Skeletal muscle satellite cell (primary cell): ENCODE results near the gene PTPN2.

ENCODE experiments used
- H3K27me3 ChIP-seq: 2 replicates; pipeline ENCODE4 v1.7.0; 2013; ENCODE audit warnings: low read length; ENCODE audit not compliant: control insufficient read depth, insufficient read depth
- H3K36me3 ChIP-seq: 2 replicates; pipeline ENCODE4 v1.7.0; 2013; ENCODE audit warnings: mild to moderate bottlenecking, control low read depth, low read length; ENCODE audit not compliant: insufficient read depth
- H3K4me1 ChIP-seq: 2 replicates; pipeline ENCODE4 v1.7.0; 2013; ENCODE audit warnings: low read length; ENCODE audit not compliant: control insufficient read depth, insufficient read depth
- H3K4me2 ChIP-seq: 2 replicates; pipeline ENCODE4 v1.7.0; 2013; ENCODE audit warnings: mild to moderate bottlenecking, low read length
- H3K4me3 ChIP-seq: 2 replicates; pipeline ENCODE4 v1.7.0; 2013; ENCODE audit warnings: low read length
- H3K9ac ChIP-seq: 2 replicates; pipeline ENCODE4 v1.7.0; 2013; ENCODE audit warnings: mild to moderate bottlenecking, low read depth, low read length, moderate library complexity
- H3K9me3 ChIP-seq: replicated peaks from 2 replicates; pipeline ENCODE4 v1.7.0; 2013; ENCODE audit warnings: mild to moderate bottlenecking, control low read depth, low read length

PTPN2 gene

DNA sequence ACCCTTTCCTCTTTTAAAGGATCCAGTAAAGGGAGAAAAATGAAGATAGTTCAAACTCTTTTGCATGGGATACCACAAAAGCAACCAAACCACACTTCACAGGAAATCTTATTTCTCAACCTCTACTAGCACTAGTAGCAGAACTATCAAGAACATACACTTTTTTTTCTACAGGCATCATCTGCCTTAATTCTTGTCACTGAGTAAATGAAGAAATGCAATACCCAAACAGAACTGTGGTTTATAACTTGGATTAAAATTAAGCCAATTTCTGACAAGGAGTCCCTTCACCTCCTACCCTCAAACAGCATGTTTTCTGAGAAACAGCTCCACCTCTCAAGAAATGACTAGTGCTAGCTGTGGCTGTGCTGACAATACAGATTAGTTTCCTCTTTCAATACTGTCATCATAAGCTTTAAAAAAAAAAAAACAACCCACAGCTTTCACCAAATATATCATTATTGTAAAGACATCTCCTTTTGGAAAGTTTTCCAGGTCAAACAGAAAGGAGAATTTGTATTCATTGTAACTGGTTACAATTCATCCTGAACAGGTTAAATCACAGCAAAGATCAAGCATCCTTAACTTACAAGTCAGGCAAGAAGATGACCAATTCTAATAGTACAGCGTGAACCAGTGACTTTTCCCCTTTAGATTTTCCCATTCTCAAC lies 44.4 kb downstream of the PTPN2 start:
- Histone ChIP-seq H3K4me2 (peak overlapping the region; percentile 1), H3K36me3 (no peaks in the 10 kb centered on the region), H3K9ac (peak overlapping the region; percentile 10), H3K27me3 (no peaks in the 10 kb centered on the region), H3K4me3 (no peak overlapping the region), H3K9me3 (no peaks in the 10 kb centered on the region), H3K4me1 (peaks cover 32% of the 10 kb centered on the region)

DNA sequence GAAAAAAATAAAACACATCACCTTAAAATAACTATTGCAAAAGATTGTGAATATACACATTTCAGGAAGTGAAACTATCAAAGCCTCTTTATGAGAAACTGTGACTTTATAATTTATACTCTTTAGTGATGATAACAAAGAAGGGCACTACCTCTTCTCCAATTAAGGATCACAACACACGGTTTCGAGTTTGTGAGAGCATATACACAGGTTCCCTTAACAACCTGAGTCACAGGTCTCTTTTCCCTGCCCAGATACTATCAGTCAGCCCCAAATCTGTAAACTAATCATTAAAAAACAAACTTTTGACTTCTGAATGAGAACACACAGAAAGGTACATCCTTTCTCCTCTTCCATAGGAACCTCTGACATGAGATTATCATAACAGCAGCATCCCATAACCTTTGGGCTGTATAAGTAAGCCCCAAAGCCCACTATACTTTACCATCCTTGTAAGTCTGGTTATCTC lies 44.9 kb downstream of the PTPN2 start:
- H3K27me3 ChIP-seq = no peaks in the 10 kb centered on the region
- H3K4me3 ChIP-seq = no peak overlapping the region
- peak overlapping the region; percentile 10 for H3K9ac ChIP-seq
- no peaks in the 10 kb centered on the region for H3K9me3 ChIP-seq
- peak overlapping the region; percentile 1 for H3K4me2 ChIP-seq
- H3K4me1 ChIP-seq = peaks cover 32% of the 10 kb centered on the region
- no peaks in the 10 kb centered on the region for H3K36me3 ChIP-seq

DNA sequence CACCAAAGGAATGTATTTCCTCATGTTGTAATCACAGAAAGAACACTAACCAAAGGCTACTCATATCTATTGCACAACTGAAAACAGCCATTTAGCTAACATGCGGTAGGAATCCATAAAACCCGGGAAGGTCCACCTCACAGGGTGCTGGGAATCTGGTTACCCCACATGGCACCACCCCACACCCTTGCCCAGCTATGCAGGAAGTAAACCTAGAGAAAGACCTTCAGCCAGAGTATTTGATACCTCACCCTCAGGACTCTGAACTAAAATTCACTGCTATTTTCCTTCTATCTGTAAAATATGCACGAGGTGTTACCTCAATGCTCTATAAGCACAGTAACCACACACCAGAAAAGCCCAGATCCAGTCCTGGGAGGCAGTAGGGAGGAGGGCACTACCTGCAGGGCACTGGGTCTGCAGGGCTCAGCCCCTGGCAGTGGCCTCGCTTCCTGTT lies 45.8 kb downstream of the PTPN2 start:
- Histone ChIP-seq H3K36me3 (peaks cover 6% of the 10 kb centered on the region), H3K27me3 (no peaks in the 10 kb centered on the region), H3K4me3 (peak overlapping the region; percentile 57), H3K9ac (peak overlapping the region; percentile 78), H3K9me3 (no peaks in the 10 kb centered on the region), H3K4me2 (peak overlapping the region; percentile 85), H3K4me1 (peaks cover 32% of the 10 kb centered on the region)

DNA sequence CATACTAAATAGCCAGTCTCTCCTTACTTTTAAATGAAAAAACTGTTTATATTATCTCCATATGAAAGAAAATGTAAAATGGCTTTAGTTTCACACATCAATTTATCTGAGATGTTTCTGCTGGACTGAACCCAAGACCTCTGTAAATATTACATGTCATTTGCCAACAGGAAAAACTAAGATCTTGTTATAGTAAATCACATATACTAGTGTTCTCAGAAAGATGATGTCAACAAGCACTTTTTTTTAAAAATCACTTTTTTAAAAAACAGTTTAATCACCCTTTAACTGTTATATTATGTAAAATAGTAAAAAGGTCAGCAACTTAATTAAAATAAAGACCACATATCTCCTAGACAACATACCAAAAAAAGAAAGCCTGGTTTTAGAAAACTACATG lies 46.3 kb downstream of the PTPN2 start:
- Histone ChIP-seq H3K27me3 (no peaks in the 10 kb centered on the region), H3K4me2 (peak overlapping the region; percentile 85), H3K9me3 (no peaks in the 10 kb centered on the region), H3K9ac (peak overlapping the region; percentile 78), H3K4me3 (peak overlapping the region; percentile 18), H3K36me3 (peaks cover 8% of the 10 kb centered on the region), H3K4me1 (peaks cover 32% of the 10 kb centered on the region)

DNA sequence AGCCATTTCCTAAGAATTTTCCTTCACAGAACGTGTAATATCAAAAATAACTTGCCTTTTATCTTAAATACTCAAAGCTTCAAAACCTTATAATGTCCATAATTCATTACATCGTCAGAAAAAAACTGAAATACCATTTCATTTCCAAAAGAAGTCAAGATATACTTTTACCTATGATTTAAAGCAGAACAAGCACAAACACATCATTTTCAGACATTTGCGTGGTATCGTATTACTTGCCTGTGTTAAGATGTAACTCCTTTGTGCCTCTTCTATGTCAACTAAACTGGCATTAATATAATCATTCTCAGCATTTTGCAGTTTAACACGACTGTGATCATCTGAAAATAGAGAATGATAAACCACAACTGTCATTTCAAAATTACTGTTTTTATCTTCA lies 47.5 kb downstream of the PTPN2 start:
- Histone ChIP-seq H3K27me3 (no peaks in the 10 kb centered on the region), H3K4me3 (no peak overlapping the region), H3K4me2 (no peak overlapping the region), H3K9ac (no peak overlapping the region), H3K9me3 (no peaks in the 10 kb centered on the region), H3K4me1 (peaks cover 32% of the 10 kb centered on the region), H3K36me3 (peaks cover 8% of the 10 kb centered on the region)

DNA sequence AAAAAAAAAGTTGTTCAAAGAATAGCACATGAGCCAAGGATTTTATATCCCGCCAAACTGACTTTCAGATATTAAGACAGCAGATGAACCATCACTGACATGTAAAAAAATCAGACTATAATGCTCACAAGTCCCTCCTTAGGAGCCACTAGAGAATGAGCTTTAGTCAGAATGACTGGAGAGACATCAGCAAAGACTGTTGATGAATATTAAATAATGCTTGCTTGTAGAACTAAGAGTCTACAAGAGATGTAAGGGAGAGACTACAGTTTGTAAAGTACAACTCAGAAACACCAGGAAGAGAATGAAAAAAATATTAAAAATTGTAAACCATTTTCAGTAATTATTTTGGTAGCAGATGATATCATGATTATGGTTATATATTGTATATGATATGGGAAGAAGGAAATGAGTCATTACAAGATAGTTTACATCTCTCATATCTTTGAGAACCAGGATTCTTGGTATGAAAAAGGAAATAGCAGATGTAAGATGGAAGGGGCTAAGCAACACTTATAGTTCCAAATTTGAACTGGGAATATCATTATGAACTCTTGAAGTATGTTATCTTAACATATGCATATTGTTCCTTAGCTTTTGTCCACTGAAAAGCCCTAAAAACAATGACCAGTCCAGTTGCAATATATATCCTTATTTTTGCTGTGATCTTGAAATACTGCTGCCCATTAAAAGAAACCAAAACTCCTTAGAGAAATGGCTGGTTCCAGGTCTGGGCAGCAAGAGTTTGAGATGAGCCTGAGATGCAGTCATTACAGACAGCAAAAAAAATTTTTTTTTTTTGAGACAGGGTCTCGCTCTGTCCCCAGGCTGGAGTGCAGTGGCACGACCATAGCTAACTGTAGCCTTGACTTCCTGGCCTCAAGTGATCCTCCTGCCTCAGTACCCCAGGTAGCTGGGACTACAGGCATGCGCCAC lies 55.7 kb downstream of the PTPN2 start:
- H3K4me3 ChIP-seq = no peak overlapping the region
- H3K27me3 ChIP-seq = no peaks in the 10 kb centered on the region
- peaks cover 6% of the 10 kb centered on the region for H3K4me1 ChIP-seq
- H3K9me3 ChIP-seq = no peaks in the 10 kb centered on the region
- H3K9ac ChIP-seq = no peak overlapping the region
- no peak overlapping the region for H3K4me2 ChIP-seq
- peaks cover 14% of the 10 kb centered on the region for H3K36me3 ChIP-seq

DNA sequence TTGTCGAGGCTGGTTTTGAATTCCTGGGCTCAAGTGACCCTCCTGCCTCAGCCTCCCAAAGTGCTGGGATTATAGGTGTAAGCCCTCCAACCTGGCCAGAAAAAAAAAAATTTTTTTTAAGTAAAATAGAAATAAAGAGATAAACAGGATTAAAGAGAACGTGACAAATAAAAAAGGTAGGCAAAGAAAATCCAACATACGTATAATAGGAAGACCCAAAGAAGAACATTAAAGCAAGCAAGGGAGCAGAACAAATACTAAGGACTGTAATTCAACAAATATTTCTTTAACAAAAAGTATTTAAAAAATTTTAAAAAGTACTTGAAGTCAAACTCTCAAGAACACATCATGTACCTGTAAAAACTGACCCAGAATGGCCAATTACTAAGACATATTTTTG lies 56.4 kb downstream of the PTPN2 start:
- Histone ChIP-seq H3K36me3 (peaks cover 14% of the 10 kb centered on the region), H3K9me3 (no peaks in the 10 kb centered on the region)

DNA sequence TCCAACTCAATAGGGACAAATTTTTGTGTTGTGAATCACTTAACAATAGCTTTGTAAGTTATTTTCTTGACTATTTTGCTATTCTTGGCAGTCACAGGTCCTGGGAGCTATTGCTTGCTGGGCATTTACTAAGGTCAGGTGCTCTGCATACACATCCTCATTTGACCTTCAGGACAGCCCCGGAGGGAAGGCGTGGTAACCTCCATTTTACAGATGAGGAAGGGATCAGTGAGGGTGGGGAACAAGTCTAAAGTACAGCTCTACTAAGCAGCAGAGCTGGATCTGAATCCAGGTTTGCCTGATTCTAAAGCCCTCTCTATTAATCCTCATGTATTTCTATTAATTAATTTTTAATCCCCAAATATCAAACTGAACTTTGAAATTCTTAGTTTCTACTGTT lies 58.8 kb downstream of the PTPN2 start:
- Histone ChIP-seq H3K4me2 (no peak overlapping the region), H3K27me3 (no peaks in the 10 kb centered on the region), H3K36me3 (peaks cover 11% of the 10 kb centered on the region), H3K4me3 (no peak overlapping the region), H3K9ac (no peak overlapping the region), H3K4me1 (peaks cover 6% of the 10 kb centered on the region), H3K9me3 (no peaks in the 10 kb centered on the region)

More for the DNA sequence above, 56.4 kb downstream of the PTPN2 start:
- no peak overlapping the region for H3K9ac ChIP-seq
- peaks cover 6% of the 10 kb centered on the region for H3K4me1 ChIP-seq
- H3K4me2 ChIP-seq = no peak overlapping the region
- no peak overlapping the region for H3K4me3 ChIP-seq
- H3K27me3 ChIP-seq = no peaks in the 10 kb centered on the region

DNA sequence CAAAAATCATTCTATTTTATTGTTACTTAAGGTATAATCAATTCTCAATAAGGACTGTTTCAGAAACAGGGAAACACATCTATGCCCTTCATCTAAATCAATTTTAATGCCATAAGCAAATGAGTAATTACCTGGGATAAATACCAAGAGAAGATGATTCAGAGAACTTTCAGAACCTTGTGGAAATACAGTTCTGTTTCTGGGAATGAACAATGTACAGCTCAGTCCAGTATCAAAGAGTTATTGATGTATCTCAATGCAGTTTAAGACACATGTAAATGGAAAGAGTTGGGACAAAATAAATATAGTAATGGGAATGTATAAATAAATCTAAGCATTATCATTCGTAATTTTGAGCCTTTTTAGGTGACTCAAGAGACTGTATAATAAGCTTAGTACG lies 60.1 kb downstream of the PTPN2 start:
- H3K27me3 ChIP-seq = no peaks in the 10 kb centered on the region
- H3K4me3 ChIP-seq = no peak overlapping the region
- H3K9me3 ChIP-seq = no peaks in the 10 kb centered on the region
- H3K4me1 ChIP-seq = peaks cover 6% of the 10 kb centered on the region
- no peak overlapping the region for H3K4me2 ChIP-seq
- no peak overlapping the region for H3K9ac ChIP-seq
- H3K36me3 ChIP-seq = peaks cover 11% of the 10 kb centered on the region

DNA sequence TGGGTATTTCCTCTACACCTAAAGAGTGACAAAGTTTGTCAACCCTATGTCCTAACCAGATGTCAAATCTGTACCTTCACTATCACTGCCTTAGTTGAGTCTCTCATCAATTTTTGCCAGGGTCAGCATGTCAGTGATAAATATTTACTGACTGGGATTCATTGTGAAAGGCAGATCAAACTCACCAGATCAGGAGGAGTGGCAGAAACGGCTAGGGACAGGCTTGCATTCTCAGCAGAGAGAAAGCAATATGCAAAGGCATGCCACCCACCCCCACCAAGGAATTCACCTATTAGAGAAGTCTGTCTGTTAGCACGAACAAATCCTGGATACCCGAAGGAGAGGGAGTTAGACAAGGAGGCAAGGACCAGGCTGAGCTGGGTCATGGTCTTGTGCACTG lies 62.6 kb downstream of the PTPN2 start:
- H3K36me3 ChIP-seq = peaks cover 16% of the 10 kb centered on the region
- H3K4me1 ChIP-seq = no peaks in the 10 kb centered on the region
- H3K9ac ChIP-seq = no peak overlapping the region
- no peak overlapping the region for H3K4me2 ChIP-seq
- no peaks in the 10 kb centered on the region for H3K27me3 ChIP-seq
- no peak overlapping the region for H3K4me3 ChIP-seq
- no peaks in the 10 kb centered on the region for H3K9me3 ChIP-seq

DNA sequence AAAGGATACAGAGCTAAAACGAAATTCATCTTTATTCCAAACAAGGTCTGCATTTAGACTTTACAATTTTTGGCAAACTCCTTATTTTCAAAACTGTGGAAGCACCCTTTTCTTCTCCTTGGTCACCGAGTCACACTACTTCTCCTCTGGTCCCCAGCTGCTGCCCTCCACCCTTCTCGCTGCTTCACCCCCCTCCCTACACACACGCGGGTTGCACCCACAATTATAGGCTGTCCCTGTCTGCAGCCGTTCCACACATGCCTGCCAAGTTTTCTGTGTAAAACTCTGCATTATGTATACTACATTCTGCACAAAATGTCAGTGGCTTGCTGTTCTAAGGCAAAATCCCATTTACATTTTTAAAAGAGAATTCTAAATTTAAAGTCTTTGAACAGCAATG lies 63.5 kb downstream of the PTPN2 start:
- Histone ChIP-seq H3K27me3 (no peaks in the 10 kb centered on the region), H3K4me3 (no peak overlapping the region), H3K36me3 (peaks cover 23% of the 10 kb centered on the region), H3K4me2 (no peak overlapping the region), H3K9me3 (no peaks in the 10 kb centered on the region), H3K4me1 (no peaks in the 10 kb centered on the region), H3K9ac (no peak overlapping the region)
